ENCODE measurements around the gene MCF2L2. TPM values are rescaled to one million over a fixed set of nuclear protein-coding genes. Genes with fewer than 3 reads are reported as not detected.

The MCF2L2 gene
- total and polyA plus RNA-seq, 2 donors (not counting 1 experiment from before 2014, with no cell fraction given): 0.03 to 1.6 TPM

GRCh38 chr3:183281126-183281797 is 147.2 kb downstream of the MCF2L2 start:
- Mint-ChIP-seq H3K27ac (no peak overlapping the region), H3K4me3 (no peak overlapping the region), H3K4me1 (peaks cover 16% of the 10 kb centered on the region), H3K27me3 (peaks cover 7% of the 10 kb centered on the region), H3K9me3 (ENCODE audit: insufficient read depth) (no peaks in the 10 kb centered on the region)
- ATAC-seq (ENCODE audit: low read depth) (no peak), DNase-seq (no peak)
- ChIA-PET POLR2A (no interaction called here), CTCF (no interaction called here)
- H3K36me3 ChIP-seq (replicated peaks in 1 of 2; ENCODE audit: control extremely low read depth in 1 of 2, control insufficient read depth in 1 of 2, extremely low read depth in 1 of 2, insufficient read depth in 2 of 2, low read length in 1 of 2): no peaks in the 10 kb centered on the region
- no peak overlapping the region for H3K4me3 ChIP-seq (ENCODE audit: control extremely low read depth in 1 of 5, extremely low read depth in 1 of 5, insufficient read depth in 1 of 5, low read depth in 2 of 5, low read length in 4 of 5)
- H3K9ac ChIP-seq (ENCODE audit: low read length): no peak overlapping the region
- WGBS (ENCODE audit: insufficient coverage): 90% methylated on average over 5 of the region's 8 CpGs
- H3K79me2 ChIP-seq (ENCODE audit: control insufficient read depth, insufficient read depth, low read length): no peaks in the 10 kb centered on the region
- H3K27me3 ChIP-seq (replicated peaks in 1 of 4; ENCODE audit: control extremely low read depth in 1 of 4, control insufficient read depth in 3 of 4, insufficient read depth in 4 of 4, low read length in 3 of 4): peaks cover 0 to 5% (median 0%) of the 10 kb centered on the region in 4 experiments
- no peaks in the 10 kb centered on the region for H4K20me1 ChIP-seq (ENCODE audit: control insufficient read depth, insufficient read depth, low read length, poor library complexity, severe bottlenecking)
- intact Hi-C loops (cut with micrococcal nuclease): no loop called here
- H2AFZ ChIP-seq (ENCODE audit: insufficient read depth, low read depth, low read length, poor library complexity, severe bottlenecking): no peak overlapping the region
- no peak overlapping the region for H3K4me2 ChIP-seq (replicated peaks; ENCODE audit: low read depth, low read length, poor library complexity, severe bottlenecking)
- no peak overlapping the region for H3K27ac ChIP-seq (ENCODE audit: low read length in 2 of 2)
- no peaks in the 10 kb centered on the region for H3K9me3 ChIP-seq (ENCODE audit: control extremely low read depth in 1 of 3, control insufficient read depth in 2 of 3, insufficient read depth in 1 of 3, low read length in 2 of 3)
- H3K4me1 ChIP-seq (ENCODE audit: control insufficient read depth in 2 of 2, insufficient read depth in 2 of 2, low read length in 2 of 2): peaks cover 11 to 12% of the 10 kb centered on the region in 2 donors
- TF ChIP-seq EZH2 (IDR thresholded peaks at IDR 0.05; ENCODE audit: borderline replicate concordance, insufficient read depth, low read depth, low read length, poor library complexity, severe bottlenecking): no peak
- TF ChIP-seq CTCF (IDR thresholded peaks at IDR 0.05): no peak

- no peak overlapping the region for H3K4me3 Mint-ChIP-seq
- intact Hi-C loops (cut with micrococcal nuclease): no loop called here
- Histone ChIP-seq H3K4me1 (ENCODE audit: control insufficient read depth in 2 of 2, insufficient read depth in 2 of 2, low read length in 2 of 2) (no peaks in the 10 kb centered on the region), H2AFZ (ENCODE audit: insufficient read depth, low read depth, low read length, poor library complexity, severe bottlenecking) (no peak overlapping the region), H3K27ac (ENCODE audit: low read length in 2 of 2) (no peak overlapping the region), H3K79me2 (ENCODE audit: control insufficient read depth, insufficient read depth, low read length) (no peaks in the 10 kb centered on the region), H3K4me2 (replicated peaks; ENCODE audit: low read depth, low read length, poor library complexity, severe bottlenecking) (no peak overlapping the region), H3K27me3 (replicated peaks in 1 of 4; ENCODE audit: control extremely low read depth in 1 of 4, control insufficient read depth in 3 of 4, insufficient read depth in 4 of 4, low read length in 3 of 4) (peaks cover 0 to 5% (median 0%) of the 10 kb centered on the region in 4 experiments), H3K4me3 (ENCODE audit: control extremely low read depth in 1 of 5, extremely low read depth in 1 of 5, insufficient read depth in 1 of 5, low read depth in 2 of 5, low read length in 4 of 5) (no peak overlapping the region), H4K20me1 (ENCODE audit: control insufficient read depth, insufficient read depth, low read length, poor library complexity, severe bottlenecking) (no peaks in the 10 kb centered on the region), H3K9me3 (ENCODE audit: control extremely low read depth in 1 of 3, control insufficient read depth in 2 of 3, insufficient read depth in 1 of 3, low read length in 2 of 3) (no peaks in the 10 kb centered on the region), H3K36me3 (replicated peaks in 1 of 2; ENCODE audit: control extremely low read depth in 1 of 2, control insufficient read depth in 1 of 2, extremely low read depth in 1 of 2, insufficient read depth in 2 of 2, low read length in 1 of 2) (no peaks in the 10 kb centered on the region), H3K9ac (ENCODE audit: low read length) (no peak overlapping the region)
- DNase-seq (no peak), ATAC-seq (ENCODE audit: low read depth) (no peak)
- H3K9me3 Mint-ChIP-seq (ENCODE audit: insufficient read depth): no peaks in the 10 kb centered on the region
- H3K27ac Mint-ChIP-seq: no peak overlapping the region
- peaks cover 7% of the 10 kb centered on the region for H3K27me3 Mint-ChIP-seq
- WGBS (ENCODE audit: insufficient coverage): 100% methylated on average over 1 of the region's 3 CpGs
- ChIA-PET CTCF (no interaction called here), POLR2A (no interaction called here)
- no peak for TF ChIP-seq EZH2 (IDR thresholded peaks at IDR 0.05; ENCODE audit: borderline replicate concordance, insufficient read depth, low read depth, low read length, poor library complexity, severe bottlenecking)
- no peak for TF ChIP-seq CTCF (IDR thresholded peaks at IDR 0.05)
- peaks cover 3% of the 10 kb centered on the region for H3K4me1 Mint-ChIP-seq
These were observed 149.0 kb downstream of the MCF2L2 start for GRCh38 chr3:183279371-183279770.

All from B cell (primary cell).